ENCODE data around the gene SOS1.
"Not testable (repeated sequence)": the region's sequence is repeated elsewhere in the genome, so short reads cannot be mapped to it uniquely, and the experiment has no call there.

SOS1 gene

DNA sequence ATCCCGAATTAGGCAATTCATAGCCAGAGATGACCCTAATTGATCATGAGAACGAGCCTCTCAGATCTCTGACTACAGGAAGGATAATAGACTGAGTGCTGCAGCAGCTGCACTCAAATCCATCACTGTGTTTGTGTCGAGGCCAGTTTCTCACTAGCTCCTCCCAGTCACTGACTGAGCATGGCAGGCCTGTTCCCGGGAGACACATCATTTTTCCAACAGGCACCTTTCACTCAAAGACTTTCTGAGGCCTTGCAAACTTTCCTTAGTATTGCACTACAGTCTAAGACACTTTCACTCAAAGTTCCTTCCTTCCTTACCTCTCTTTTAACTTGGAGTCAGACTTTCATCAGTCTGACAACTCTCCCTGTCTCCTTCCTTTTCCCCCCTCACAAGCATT is 13.7 kb downstream of the SOS1 start:
- no peak for DNase-seq (ENCODE audit: low read depth, low spot score)

DNA sequence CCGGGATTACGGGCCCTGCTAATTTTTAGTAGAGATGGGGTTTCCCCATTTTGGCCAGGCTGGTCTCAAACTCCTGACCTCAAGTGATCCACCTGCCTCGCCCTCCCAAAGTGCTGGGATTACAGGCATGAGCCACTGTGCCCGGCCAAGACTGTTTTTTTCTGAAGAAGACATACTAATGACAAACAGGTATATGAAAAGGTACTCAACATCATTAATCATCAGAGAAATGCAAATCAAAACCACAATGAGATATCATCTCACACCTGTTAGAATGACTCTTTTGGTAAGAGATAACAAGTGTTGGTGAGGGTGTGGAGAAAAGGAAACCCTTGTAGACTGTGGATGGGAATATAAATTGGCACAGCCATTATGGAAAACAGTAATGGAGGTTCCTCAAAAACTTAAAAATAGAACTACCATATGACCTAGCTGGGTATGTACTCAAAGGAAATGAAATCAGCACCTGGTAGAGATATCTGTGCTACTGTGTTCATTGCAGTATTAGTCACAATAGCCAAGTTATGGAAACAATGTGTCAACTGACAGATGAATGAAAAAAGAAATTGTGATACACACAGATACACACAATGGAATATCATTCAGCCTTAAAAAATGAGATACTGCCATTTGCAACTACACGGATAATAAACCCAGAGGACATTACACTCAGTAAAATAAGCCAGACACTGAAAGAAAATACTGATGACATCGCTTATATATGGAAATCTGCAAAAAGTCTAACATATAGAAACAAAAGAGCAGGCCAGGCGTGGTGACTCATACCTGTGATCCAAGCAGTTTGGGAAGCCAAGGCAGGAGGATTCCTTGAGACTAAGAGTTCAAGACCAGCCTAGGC is 20.8 kb downstream of the SOS1 start:
- no peak for DNase-seq (ENCODE audit: low read depth, low spot score)

DNA sequence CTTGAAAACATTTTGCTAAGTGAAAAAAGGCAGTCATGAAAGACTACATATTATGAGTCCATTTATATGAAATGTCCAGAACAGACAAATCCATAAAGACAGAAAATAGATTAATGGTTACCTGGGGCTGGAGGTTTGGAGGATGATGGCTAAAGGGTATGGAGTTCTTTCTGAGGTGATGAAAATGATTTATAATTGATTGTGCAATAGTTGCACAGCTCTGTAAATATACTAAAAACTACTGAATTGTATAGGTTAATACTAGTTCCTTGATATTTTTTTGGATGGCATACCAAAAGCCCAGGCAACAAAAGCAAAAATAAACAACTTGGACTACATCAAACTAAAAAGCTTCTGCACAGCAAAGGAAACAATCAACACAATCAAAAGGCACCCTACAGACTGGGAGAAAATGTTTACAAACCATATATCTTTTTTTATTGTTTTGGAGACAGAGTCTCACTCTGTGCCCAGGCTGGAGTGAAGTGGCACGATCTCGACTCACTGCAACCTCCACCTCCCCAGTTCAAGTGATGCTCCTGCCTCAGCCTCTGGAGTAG is 21.5 kb downstream of the SOS1 start:
- no peak for DNase-seq (ENCODE audit: low read depth, low spot score)

DNA sequence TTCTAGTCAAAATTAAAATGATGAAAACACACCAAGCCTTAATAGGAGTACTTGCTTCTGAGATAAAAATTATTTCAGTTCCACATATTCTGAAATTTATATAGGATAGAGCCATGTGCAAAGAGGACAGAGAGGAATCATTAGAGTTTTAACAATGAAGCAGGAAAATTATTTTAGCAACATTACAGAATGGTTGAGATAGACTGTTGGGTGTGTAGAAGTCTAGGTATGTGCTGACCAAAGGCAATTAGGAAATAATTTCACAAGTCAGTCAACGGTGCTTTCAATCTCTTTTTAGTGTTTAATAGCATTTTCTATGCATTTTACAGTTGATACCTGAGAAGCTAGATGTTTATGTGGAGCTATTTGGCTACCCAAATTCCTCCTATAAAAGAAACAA is 25.2 kb downstream of the SOS1 start:
- DNase-seq (ENCODE audit: low read depth, low spot score): no peak

DNA sequence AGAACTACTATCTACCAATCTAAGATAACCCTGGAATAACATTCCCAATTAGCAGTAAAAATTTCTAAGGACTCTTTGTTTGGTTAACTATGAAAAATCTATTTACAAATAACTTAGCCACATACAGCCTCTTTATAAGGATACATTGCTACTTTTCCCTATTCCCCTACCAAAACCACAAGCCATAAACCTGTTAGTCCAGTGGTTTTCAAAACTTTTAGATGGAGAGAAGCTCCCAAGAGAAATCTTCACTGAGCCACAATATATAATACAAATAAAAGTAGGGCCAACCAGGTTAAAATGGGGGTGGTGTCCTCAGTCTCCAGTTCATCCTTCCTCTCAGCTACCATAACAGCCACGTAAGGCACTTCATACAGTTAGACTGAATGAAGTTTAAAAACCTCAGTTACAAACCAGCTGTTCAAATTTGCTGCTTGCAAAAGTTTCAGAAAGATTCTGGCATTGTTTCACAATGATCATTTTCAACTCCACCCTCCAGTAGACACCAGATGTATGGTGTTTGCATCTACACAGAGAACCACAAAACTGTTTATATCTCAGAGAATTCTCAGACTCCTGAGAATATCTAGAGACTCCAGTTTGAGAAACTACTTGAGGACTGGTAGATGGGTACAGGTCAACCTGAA is 26.0 kb downstream of the SOS1 start:
- DNase-seq (ENCODE audit: low read depth, low spot score): no peak

DNA sequence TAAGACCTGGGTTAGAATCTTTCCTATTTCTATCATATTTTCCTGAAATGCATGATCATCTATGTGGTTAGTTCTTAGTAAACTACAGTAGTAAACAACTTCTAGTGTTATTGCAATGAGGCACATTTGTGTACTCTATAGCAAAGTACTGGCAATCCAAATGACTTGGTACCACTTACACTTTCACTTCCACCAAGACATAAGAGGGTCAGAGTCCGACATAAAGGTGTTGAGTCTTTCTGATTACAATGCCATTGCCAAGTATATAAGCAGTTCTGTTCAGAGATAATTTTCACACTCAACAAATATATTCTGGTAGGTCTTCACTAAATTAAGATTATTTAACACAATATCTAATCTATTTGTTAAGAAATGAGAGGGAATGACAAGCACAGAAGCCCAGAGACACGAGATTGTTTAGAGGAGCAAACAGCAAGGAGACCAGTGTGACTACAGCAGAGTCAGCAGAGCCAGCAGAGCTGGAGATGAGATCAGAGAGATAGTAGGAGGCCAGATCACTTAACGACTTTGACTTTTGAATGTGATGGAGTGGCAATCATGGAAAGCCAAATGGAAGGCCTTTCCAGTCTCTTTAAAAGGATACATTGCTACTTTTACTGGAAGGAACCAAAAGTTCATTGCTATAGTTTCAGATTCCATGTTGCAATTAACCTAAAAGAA is 27.5 kb downstream of the SOS1 start:
- no peak for DNase-seq (ENCODE audit: low read depth, low spot score)

DNA sequence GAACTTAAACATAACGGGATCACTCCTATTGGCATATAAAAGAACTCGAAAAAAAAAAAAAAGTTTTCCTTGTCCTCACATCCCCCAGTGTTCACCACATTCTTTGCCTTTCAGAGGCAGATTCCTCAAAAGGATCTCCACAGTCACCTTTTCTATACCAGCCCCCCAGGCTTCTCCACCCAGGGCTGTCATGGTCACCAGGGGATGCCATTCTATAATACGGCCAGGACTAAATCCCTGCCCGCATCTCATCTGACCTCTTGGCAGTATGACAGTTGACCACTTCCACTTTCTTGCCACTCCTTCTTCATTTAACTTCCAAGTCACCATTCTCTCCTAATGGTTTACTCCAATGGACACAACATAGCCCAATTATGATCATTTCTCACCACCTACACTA is 29.3 kb downstream of the SOS1 start:
- no peak for DNase-seq (ENCODE audit: low read depth, low spot score)

DNA sequence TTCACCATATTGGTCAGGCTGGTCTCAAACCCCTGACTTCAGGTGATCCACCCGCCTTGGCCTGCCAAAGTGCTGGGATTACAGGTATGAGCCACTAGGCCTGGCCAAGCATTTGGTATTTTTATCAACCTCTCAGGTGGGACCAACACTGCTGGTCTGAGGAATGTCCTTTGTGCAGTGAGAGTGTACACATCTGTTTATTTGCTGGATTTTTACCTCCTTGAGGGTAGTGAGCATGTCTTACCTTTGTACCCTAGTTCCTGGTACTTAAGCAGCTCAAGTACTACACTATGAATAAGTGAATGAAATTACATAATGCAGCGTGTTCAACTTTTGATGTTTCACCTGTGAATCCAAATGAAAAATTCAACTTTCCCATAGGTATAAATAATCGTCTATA is 29.8 kb downstream of the SOS1 start:
- no peak for DNase-seq (ENCODE audit: low read depth, low spot score)

DNA sequence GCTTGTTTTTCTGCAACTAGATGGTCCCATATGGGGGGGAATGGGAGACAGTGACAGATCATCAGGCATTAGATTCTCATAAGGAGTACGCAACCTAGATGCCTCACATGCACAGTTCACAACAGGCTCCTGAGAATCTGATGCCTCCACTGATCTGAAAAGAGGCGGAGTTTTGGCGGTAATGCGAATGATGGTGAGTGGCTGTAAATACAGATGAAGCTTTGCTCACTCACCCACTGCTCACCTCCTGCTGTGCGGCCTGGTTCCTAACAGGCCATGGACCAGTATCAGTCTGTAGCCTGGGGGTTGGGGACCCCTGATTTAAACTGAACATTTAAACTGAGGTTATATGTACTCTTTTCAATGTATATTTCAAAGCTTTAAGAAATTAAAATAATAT is 40.7 kb downstream of the SOS1 start:
- no peak for DNase-seq (ENCODE audit: low read depth, low spot score)

DNA sequence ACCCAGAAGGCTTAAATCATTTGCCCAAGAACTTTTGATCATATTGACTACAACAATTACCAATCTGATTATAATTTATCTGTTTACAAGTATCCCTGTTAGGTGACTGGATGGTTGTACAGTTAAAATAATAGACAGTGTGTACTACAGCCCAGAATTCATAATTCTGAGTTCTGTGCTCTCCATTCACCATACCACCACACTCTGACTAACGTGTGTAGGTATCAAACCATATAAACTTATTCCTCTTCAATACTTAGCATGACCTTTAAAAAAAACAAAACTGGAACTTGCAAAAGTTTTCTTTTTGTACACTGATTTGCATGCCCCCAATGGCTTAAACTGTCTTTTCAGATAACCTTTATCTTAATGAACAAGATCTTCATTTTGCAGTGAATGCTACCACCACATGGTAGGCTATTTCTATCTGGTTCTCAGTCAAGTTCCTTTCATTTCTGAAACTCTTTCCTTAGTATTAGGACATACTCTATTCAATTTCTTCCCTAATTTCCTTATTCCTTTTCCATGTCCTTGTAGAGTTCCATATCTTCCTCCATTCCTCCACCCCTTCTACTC is 50.9 kb downstream of the SOS1 start:
- no peak for DNase-seq (ENCODE audit: low read depth, low spot score)

DNA sequence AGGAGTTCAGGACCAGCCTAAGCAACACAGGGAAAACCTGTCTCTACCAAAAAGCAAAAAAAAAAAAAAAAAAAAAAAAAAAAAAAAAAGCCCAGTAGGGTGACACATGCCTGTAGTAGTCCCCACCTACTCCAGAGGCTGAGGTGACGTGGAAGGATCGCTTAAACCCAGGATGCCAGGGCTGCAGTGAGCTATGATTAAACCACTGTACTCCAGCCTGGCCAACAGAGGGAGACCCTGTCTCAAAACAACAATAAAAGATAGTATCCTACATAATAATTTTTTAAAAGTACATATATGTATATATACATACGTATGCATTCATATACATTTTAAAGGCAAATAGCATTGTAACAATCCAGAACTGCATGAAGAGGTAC is 51.7 kb downstream of the SOS1 start:
- DNase-seq (ENCODE audit: low read depth, low spot score): no peak

DNA sequence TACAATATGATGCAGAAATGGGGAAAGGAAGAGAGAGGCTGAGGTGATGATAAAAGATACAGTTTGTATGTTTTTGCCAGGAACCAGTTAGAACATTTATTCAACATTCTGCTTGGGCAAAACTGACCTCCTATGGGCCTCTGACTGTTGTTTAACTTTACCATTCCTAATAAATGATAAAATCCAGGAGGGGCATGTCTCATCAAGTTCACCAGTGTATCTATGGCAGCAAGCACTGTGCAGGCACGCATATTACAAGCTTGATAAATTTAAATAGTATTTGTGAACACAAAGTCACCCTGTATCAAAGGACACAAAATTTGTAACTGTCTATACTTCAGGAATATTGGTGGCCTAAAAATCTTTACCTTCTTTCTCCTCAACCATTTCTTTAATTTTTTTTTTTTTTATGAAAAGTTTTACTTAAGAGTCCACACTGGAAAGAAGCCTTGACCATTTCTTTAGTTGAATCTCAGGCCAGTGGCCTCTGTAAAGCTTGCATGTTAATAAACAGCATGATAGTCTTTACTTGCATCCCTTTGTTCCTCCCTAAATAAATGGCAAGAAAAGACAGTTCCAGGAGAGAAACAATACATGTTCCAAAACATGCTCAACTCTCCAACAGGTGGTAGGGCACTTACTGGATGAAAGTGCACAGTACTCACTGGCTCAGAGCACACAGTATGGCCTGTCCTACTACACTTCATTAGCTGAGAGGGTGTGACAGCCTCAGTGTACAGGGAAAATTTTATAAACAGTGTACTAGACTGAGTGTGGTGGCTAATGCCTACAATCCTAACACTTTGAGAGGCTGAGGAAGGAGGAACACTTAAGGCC is 52.3 kb downstream of the SOS1 start:
- DNase-seq (ENCODE audit: low read depth, low spot score): no peak

DNA sequence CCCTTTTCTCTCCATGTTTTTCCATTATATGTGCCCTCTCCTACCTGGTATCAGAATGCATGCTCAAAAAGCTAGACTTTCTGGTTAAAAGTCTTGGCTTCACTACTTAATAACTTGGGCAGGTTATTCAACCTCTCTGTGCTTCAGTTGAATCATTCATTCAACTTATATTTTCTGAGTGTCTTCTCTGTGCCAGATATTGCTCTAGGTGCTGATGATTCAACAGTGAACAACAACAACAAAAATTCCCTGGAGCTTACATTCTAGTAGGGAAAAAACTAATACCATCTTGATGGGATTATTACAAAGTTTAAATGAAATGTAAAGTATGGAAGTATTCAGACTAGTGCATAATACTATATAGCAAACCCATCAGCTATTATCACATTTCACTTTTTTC is 55.2 kb downstream of the SOS1 start:
- no peak for DNase-seq (ENCODE audit: low read depth, low spot score)

DNA sequence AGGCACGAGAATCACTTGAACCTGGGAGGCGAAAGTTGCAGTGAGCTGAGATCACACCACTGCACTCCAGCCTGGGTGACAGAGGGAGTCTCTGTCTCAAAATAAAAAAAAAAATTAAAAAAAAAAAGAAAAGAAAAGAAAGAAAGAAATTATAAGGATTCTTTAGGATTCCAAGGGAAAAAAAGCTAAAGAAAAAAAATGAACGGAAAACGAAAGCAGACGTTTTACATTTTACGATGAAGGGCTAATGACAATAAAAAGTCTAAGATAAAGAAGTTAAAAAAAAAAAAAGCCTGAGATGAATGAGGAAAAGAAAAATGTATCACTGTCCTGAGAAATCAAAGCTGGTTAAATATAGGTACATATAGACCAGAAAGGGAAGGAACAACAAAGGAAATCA is 58.5 kb downstream of the SOS1 start:
- no peak for DNase-seq (ENCODE audit: low read depth, low spot score)

DNA sequence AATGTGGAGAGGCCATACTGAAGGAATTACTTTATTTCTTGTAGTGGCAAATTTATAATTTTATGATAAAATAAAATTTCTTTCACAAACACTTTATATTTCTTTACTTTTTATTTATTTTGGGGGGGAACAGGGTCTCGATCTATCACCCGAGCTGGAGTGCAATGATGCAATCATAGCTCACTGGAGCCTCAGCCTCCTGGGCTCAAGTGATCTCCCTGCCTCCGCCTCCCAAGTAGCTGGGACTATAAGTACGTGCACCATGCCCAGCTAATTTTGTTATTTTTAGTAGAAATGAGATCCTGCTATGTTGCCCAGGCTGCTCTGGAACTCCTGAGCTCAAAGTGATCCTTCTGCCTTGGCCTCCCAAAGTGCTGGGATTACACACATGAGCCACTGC is 59.6 kb downstream of the SOS1 start:
- no peak for DNase-seq (ENCODE audit: low read depth, low spot score)

DNA sequence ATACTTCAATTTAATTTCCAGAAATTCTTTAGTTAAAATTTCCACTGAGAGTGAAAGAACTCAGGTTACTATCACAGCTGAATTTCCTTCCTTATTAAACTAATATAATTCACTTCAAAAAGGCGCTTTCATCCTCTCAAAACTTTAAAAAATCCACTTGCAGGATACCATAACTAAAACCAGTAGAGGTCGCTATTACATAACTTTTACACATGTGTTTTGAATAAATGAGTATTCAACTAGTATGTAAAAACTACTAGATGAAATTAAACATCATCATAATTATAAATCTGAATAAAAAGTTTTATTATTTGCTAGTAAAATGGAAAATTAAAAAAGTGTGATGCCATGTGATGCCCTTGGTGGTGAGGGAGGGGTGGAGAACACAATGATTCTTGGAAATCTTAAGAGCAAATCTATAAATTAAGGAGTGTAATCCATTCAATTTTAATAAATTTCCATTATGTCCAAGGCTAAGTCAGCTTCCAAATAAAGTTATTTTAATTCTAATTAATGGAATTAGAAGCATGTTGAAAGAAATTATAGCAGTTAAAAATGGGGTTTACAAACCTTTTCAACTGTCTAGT is 61.4 kb downstream of the SOS1 start:
- DNase-seq (ENCODE audit: low read depth, low spot score): no peak

DNA sequence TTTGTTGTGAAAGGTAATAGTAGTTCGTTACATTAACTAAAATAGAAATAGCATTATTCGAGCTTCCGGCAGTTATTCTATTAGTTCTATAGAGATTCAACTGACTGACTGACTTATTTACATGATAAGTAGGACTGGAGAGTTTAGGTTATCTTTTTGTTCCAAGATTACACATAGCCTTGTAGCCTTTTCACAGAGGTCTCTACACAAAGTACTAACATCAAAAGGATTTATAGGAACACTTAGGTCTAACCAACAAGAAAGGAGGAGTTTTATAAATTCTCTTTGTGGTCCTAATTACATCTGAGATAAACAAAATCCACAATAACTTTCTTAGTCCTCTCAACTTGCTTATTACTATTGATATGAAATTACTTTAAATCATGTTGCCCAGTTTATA is 62.8 kb downstream of the SOS1 start:
- no peak for DNase-seq (ENCODE audit: low read depth, low spot score)

DNA sequence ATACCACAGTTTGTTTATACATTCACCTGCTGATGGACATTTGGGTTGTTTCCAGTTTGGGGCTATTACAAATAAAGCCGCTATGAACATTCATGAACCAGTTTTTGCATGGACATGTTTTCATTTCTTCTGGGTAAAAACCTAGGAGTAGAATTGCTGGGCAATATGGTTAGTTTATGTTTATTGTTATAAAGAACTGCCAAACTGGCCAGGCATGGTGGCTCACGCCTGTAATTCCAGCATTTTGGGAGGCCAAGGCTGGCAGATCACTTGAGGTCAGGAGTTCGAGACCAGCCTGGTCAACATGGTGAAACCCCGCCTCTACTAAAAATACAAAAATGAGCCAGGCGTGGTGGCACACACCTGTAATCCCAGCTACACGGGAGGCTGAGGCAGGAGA is 68.2 kb downstream of the SOS1 start:
- not testable (repeated sequence) for DNase-seq (ENCODE audit: low read depth, low spot score)

DNA sequence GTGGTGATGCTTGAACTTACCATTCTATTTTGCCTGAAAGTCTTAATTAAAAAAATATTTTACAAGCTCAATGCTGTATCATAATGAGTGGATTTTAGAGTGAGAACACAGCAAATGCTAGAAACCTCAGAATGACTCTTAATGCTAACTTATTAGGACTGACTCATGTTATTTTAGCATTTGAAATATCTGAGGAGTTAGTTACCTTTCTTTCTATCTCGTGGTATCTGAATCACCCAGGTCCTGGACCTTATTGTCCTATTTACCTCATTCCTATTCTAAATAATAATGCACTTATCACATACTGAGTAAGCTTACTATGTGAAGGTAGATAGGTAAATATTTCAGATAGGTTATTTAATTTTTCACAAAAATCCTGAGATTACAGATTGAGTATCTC is 70.7 kb downstream of the SOS1 start:
- no peak for DNase-seq (ENCODE audit: low read depth, low spot score)

DNA sequence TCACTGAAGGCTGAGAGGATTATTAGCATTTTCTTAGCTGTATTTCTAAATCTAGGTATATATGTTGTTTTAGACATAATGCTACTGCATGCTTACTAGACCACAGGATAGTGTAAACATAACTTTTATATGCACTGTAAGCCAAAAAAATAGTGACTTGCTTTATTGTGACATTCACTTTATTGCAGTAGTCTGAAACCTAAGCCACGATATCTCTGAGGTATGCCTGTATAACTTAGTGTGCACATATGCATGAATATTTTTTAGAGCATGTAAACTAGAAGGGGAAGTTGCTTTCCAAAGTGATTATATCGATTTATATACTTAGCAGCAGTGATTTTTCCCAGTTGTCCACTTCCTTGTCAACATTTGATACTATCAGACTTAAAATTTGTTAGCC is 81.8 kb downstream of the SOS1 start:
- no peak for DNase-seq (ENCODE audit: low read depth, low spot score)

DNA sequence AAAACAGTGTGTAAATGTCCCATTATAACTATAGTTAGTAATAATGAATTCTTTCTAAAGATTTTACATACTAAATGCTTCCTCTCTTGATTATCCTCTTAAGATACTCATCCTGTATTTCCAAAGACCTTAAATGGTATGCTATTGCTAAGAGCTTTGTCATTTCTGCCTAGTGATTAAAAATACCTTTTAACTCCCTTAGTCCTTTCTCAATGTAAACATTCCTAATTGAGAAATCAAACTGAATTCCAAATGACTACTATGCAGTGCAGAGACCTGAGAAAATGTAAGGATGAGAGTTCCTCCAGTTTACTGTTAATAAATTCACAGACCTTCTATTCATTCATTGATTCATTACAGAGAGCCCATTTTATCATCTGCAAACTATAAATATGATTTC is 86.9 kb downstream of the SOS1 start:
- no peak for DNase-seq (ENCODE audit: low read depth, low spot score)
